ENCODE results near the gene GOLGA6L7. TPM values are rescaled to one million over a fixed set of nuclear protein-coding genes. Genes with fewer than 3 reads are reported as not detected.
"Not testable (repeated sequence)": the region's sequence is repeated elsewhere in the genome, so short reads cannot be mapped to it uniquely, and the experiment has no call there.

GOLGA6L7 gene
- total and polyA plus RNA-seq, 2 of the 8 experiments (the other 6 are each of a cell fraction or from before 2014, with no cell fraction given): not detected

GRCh38 chr15:28811852-28812550 lies 36.4 kb downstream of the GOLGA6L7 start:
- POLR2A ChIA-PET (ENCODE audit: partially characterized antibody); DNase-seq (ENCODE audit: low read depth in 1 of 2, low spot score in 2 of 2); H3K23me2 ChIP-seq (ENCODE audit: low read depth, low read length); H4K8ac ChIP-seq (ENCODE audit: extremely low read depth, insufficient read depth, low read length); H3K18ac ChIP-seq (ENCODE audit: extremely low read depth, low read length); H3K4me2 ChIP-seq (ENCODE audit: insufficient read depth in 1 of 2, low read depth in 2 of 2, low read length in 2 of 2); H4K91ac ChIP-seq (replicated peaks; ENCODE audit: insufficient read length, low read length); H3K27ac ChIP-seq (ENCODE audit: low read depth, low read length); H4K20me1 ChIP-seq (replicated peaks in 1 of 2; ENCODE audit: control insufficient read depth in 1 of 2, insufficient read depth in 2 of 2, low read length in 2 of 2); H2BK15ac ChIP-seq (ENCODE audit: low read length); H4K5ac ChIP-seq (ENCODE audit: insufficient read length, low read depth, low read length); H2AK5ac ChIP-seq (ENCODE audit: low read depth, low read length); H2BK120ac ChIP-seq (replicated peaks; ENCODE audit: low read depth, low read length); H3K4me3 ChIP-seq (ENCODE audit: extremely low read depth in 1 of 4, insufficient read depth in 2 of 4, low read depth in 3 of 4, low read length in 4 of 4); H2BK20ac ChIP-seq (ENCODE audit: low read length); H3K4ac ChIP-seq (replicated peaks; ENCODE audit: insufficient read length, low read depth, low read length); H3K27me3 ChIP-seq (replicated peaks in 1 of 4; ENCODE audit: control insufficient read depth in 3 of 4, extremely low read depth in 1 of 4, insufficient read depth in 3 of 4, low read length in 3 of 4); H3K79me1 ChIP-seq (ENCODE audit: low read depth, low read length); H3K36me3 ChIP-seq (ENCODE audit: control insufficient read depth in 2 of 4, insufficient read depth in 4 of 4, low read length in 3 of 4); H2BK5ac ChIP-seq (ENCODE audit: low read depth, low read length); H3K9me3 ChIP-seq (ENCODE audit: insufficient read depth in 2 of 2, low read depth in 1 of 2, low read length in 1 of 2); CTCF ChIA-PET (ENCODE audit: partially characterized antibody); H3K9ac ChIP-seq (replicated peaks in 1 of 4; ENCODE audit: extremely low read depth in 1 of 4, low read depth in 3 of 4, low read length in 3 of 4); H3K23ac ChIP-seq (ENCODE audit: insufficient read length); FAIRE-seq; H3K79me2 ChIP-seq (ENCODE audit: control insufficient read depth in 1 of 2, insufficient read depth in 2 of 2, low read length in 2 of 2); H2BK12ac ChIP-seq (ENCODE audit: low read depth, low read length); H2AFZ ChIP-seq (ENCODE audit: low read length); H3K56ac ChIP-seq (replicated peaks; ENCODE audit: insufficient read length, low read depth, low read length); H3K14ac ChIP-seq (ENCODE audit: insufficient read length); H3K4me1 ChIP-seq (replicated peaks in 1 of 4; ENCODE audit: control insufficient read depth in 3 of 4, insufficient read depth in 4 of 4, low read length in 3 of 4): not testable (repeated sequence)
- 88% methylated on average over 4 of the region's 4 CpGs; no CpG with 5 or more reads in 1 of the 2 experiments for WGBS, 2 experiments (ENCODE audit: extremely low coverage in 1 of 2, insufficient coverage in 1 of 2, insufficient read length in 1 of 2, insufficient replicate concordance in 2 of 2, low coverage in 1 of 2, low lambda C conversion rate in 2 of 2, missing lambda C conversion rate in 1 of 2)

- H3K36me3 ChIP-seq (ENCODE audit: control insufficient read depth in 2 of 4, insufficient read depth in 4 of 4, low read length in 3 of 4); FAIRE-seq; H3K79me1 ChIP-seq (ENCODE audit: low read depth, low read length); H4K5ac ChIP-seq (ENCODE audit: insufficient read length, low read depth, low read length); H3K18ac ChIP-seq (ENCODE audit: extremely low read depth, low read length); H2AFZ ChIP-seq (ENCODE audit: low read length); H2BK20ac ChIP-seq (ENCODE audit: low read length); H3K23ac ChIP-seq (ENCODE audit: insufficient read length); POLR2A ChIA-PET (ENCODE audit: partially characterized antibody); H3K14ac ChIP-seq (ENCODE audit: insufficient read length); H3K23me2 ChIP-seq (ENCODE audit: low read depth, low read length); H3K56ac ChIP-seq (replicated peaks; ENCODE audit: insufficient read length, low read depth, low read length); H3K27ac ChIP-seq (ENCODE audit: low read depth, low read length); H2BK5ac ChIP-seq (ENCODE audit: low read depth, low read length); H3K27me3 ChIP-seq (replicated peaks in 1 of 4; ENCODE audit: control insufficient read depth in 3 of 4, extremely low read depth in 1 of 4, insufficient read depth in 3 of 4, low read length in 3 of 4); H3K79me2 ChIP-seq (ENCODE audit: control insufficient read depth in 1 of 2, insufficient read depth in 2 of 2, low read length in 2 of 2); H3K4ac ChIP-seq (replicated peaks; ENCODE audit: insufficient read length, low read depth, low read length); H4K20me1 ChIP-seq (replicated peaks in 1 of 2; ENCODE audit: control insufficient read depth in 1 of 2, insufficient read depth in 2 of 2, low read length in 2 of 2); H3K9ac ChIP-seq (replicated peaks in 1 of 4; ENCODE audit: extremely low read depth in 1 of 4, low read depth in 3 of 4, low read length in 3 of 4); H2BK15ac ChIP-seq (ENCODE audit: low read length); H3K4me2 ChIP-seq (ENCODE audit: insufficient read depth in 1 of 2, low read depth in 2 of 2, low read length in 2 of 2); H3K4me1 ChIP-seq (replicated peaks in 1 of 4; ENCODE audit: control insufficient read depth in 3 of 4, insufficient read depth in 4 of 4, low read length in 3 of 4); H2BK120ac ChIP-seq (replicated peaks; ENCODE audit: low read depth, low read length); H2BK12ac ChIP-seq (ENCODE audit: low read depth, low read length); H4K8ac ChIP-seq (ENCODE audit: extremely low read depth, insufficient read depth, low read length); DNase-seq (ENCODE audit: low read depth in 1 of 2, low spot score in 2 of 2); H3K9me3 ChIP-seq (ENCODE audit: insufficient read depth in 2 of 2, low read depth in 1 of 2, low read length in 1 of 2); H4K91ac ChIP-seq (replicated peaks; ENCODE audit: insufficient read length, low read length); H3K4me3 ChIP-seq (ENCODE audit: extremely low read depth in 1 of 4, insufficient read depth in 2 of 4, low read depth in 3 of 4, low read length in 4 of 4); H2AK5ac ChIP-seq (ENCODE audit: low read depth, low read length): not testable (repeated sequence)
- 92% methylated on average over 1 of the region's 1 CpG; no CpG with 5 or more reads in 1 of the 2 experiments for WGBS, 2 experiments (ENCODE audit: extremely low coverage in 1 of 2, insufficient coverage in 1 of 2, insufficient read length in 1 of 2, insufficient replicate concordance in 2 of 2, low coverage in 1 of 2, low lambda C conversion rate in 2 of 2, missing lambda C conversion rate in 1 of 2)
- CTCF ChIA-PET (ENCODE audit: partially characterized antibody): interaction anchor here (0.6 kb wide), 1 partner anchor 554 kb away, joined by 3 read pairs; no protein-coding TSS in a partner anchor
These were observed 38.0 kb downstream of the GOLGA6L7 start for GRCh38 chr15:28810444-28810843.
